HepG2 (cell line): Measurements from ENCODE around the gene PLEKHG4B.

Experiments used
- CTCF ChIP-seq: sonication (generic); formaldehyde crosslinking; IDR thresholded peaks from 2 replicates; pipeline ENCODE4 v1.5.0; 2020; ENCODE audit warnings: mild to moderate bottlenecking, missing genetic modification reagents, moderate library complexity
- GMEB2 ChIP-seq: IDR thresholded peaks from 2 replicates; pipeline ENCODE4 v1.6.1; 2016; ENCODE audit warnings: missing biosample characterization, missing genetic modification reagents, low read depth
- ISX ChIP-seq: sonication (generic); formaldehyde crosslinking; conservative IDR thresholded peaks from 2 replicates; pipeline ENCODE4 v1.5.0; 2020; ENCODE audit warnings: missing genetic modification reagents
- RAD21 ChIP-seq: fragments of 450-650 bp; formaldehyde crosslinking; IDR thresholded peaks from 2 replicates; pipeline ENCODE4 v1.5.0; 2020; ENCODE audit warnings: mild to moderate bottlenecking
- THAP7 ChIP-seq: sonication (generic); formaldehyde crosslinking; IDR thresholded peaks from 2 replicates; pipeline ENCODE4 v1.8.1; 2023; ENCODE audit warnings: mild to moderate bottlenecking, missing genetic modification reagents
- ZNF276 ChIP-seq: sonication (generic); formaldehyde crosslinking; IDR thresholded peaks from 2 replicates; pipeline ENCODE4 v1.4.0; 2020; ENCODE audit warnings: mild to moderate bottlenecking, low read depth, missing genetic modification reagents

GRCh38 chr5:119486-120097 is 27.6 kb downstream of the PLEKHG4B start:
- TF ChIP-seq RAD21 (CRISPR knock-in tag) (no peak), ZNF276 (no peak), CTCF (CRISPR knock-in tag) (no peak), GMEB2 (CRISPR knock-in tag) (no peak), THAP7 (CRISPR knock-in tag) (no peak), ISX (CRISPR knock-in tag) (no peak)
